ENCODE data around the gene ZNF839. TPM values are rescaled to one million over a fixed set of nuclear protein-coding genes. Genes with fewer than 3 reads are reported as not detected.

The ZNF839 gene
- polyA plus RNA-seq, 2 of the 4 experiments (the other 2 are of a cell fraction): 6.0 to 10.8 TPM

DNA sequence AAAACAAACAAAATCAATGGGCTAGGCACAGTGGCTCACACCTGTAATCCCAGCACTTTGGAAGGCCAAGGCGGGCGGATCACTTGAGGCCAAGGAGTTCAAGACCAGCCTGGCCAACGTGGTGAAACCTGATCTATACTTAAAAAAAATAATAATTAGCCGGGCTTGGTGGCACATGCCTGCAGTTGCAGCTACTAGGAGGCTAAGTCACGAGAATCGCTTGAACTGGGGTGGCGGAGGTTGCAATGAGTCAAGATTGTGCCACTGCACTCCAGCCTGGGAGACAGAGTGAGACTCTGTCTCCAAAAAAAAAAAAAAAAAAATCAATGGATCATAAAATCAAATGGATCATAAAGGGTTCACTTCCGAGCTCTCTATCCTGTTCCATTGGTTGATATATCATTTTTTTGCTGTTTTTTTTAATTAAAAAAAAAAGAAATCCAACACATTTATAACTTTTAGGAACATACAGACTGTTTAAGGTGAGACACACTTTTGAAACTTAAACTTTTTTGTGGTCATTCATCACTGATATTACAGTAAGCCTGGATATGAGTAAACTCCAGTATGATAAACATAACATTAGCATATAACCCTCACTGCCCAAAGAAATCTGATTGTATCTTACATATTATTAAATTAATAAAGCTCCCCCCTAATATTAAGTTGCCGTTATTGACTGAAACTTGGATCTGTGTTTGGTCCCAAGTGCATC lies 36.6 kb upstream of the ZNF839 start:
- TF ChIP-seq CHD2 (IDR thresholded peaks at IDR 0.05; ENCODE audit: low read length, partially characterized antibody) (no peak), HOXB13 (CRISPR knock-in tag; IDR thresholded peaks at IDR 0.05; ENCODE audit: low read depth) (no peak), SMC3 (IDR thresholded peaks at IDR 0.05) (no peak), FOSB (CRISPR knock-in tag; IDR thresholded peaks at IDR 0.05) (no peak)
- TF ChIP-seq, protein P1, sequence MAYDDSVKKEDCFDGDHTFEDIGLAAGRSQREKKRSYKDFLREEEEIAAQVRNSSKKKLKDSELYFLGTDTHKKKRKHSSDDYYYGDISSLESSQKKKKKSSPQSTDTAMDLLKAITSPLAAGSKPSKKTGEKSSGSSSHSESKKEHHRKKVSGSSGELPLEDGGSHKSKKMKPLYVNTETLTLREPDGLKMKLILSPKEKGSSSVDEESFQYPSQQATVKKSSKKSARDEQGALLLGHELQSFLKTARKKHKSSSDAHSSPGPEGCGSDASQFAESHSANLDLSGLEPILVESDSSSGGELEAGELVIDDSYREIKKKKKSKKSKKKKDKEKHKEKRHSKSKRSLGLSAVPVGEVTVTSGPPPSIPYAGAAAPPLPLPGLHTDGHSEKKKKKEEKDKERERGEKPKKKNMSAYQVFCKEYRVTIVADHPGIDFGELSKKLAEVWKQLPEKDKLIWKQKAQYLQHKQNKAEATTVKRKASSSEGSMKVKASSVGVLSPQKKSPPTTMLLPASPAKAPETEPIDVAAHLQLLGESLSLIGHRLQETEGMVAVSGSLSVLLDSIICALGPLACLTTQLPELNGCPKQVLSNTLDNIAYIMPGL (CRISPR knock-in tag; IDR thresholded peaks at IDR 0.05; ENCODE audit: borderline replicate concordance): no peak
- peaks cover 54% of the 10 kb centered on the region for H3K4me1 ChIP-seq
- H3K27ac ChIP-seq: peak overlapping the region; percentile 87 to 92; a peak in 4 of 6 replicates
- H3K4me3 ChIP-seq: no peak overlapping the region
- no peak overlapping the region for H3K4me2 ChIP-seq
- WGBS (ENCODE audit: missing lambda C conversion rate): 79% methylated on average over 9 of the region's 9 CpGs
- POLR2A ChIA-PET: no interaction called here
- no peak for DNase-seq (ENCODE audit: low read depth in 1 of 2, low spot score in 1 of 2)
- CTCF ChIA-PET: interaction anchor here (1.4 kb wide), 3 partner anchors 9 to 31 kb away, joined by 5 to 7 read pairs (median 6); no protein-coding TSS in a partner anchor
- no peak for ATAC-seq
- FAIRE-seq: no peak
- no peaks in the 10 kb centered on the region for H3K9me3 ChIP-seq

DNA sequence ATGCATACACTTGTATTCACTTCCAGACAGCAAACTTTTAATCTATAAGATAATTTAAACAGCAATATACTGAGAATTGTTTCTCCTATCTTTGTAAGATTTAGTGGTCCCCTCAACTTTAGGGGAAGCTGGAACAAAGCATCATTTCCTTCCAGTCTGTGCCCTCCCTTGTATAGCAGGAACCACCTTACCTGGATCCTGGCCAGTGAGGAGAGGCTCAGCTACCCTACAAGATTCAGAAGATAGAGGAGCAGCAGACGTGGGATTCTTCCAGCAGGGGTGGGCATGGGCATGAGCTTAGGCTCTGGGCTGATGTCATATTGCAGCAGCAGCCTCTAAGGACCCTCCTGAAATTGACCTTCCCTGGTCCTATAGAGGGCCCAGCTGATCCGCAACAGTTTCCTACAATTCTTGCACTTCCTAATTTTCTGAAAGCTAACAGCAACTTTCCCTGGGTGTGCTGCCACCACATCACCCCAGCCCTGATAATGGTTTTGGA lies 35.9 kb upstream of the ZNF839 start:
- no peak for FAIRE-seq

DNA sequence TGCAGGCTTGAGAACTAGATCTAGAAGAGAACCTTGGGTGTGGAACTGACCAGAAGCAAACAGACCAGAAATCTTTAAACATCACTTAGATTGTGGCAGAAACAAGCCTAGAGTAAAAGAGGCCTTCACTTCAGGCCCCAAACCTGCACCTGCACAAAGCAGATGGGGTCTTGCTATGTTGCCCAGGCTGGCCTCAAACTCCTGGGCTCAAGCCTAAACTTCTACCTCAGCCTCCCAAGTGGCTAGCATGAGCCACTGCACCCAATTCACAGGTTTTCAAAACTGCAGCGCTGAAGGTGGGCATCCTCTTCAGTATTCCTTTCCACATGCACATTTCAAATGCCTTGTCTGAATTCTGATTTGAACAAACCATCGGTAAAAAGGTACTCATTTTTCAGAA lies 34.4 kb upstream of the ZNF839 start:
- ATAC-seq: peak in 1 of 2 experiments; percentile 37; a peak in 1 of 6 replicates
- no peak overlapping the region for H3K4me2 ChIP-seq
- FAIRE-seq: no peak
- TF ChIP-seq CEBPB (IDR thresholded peaks at IDR 0.05): no peak
- TF ChIP-seq RFX5 (IDR thresholded peaks at IDR 0.05): no peak
- TF ChIP-seq, protein P2, sequence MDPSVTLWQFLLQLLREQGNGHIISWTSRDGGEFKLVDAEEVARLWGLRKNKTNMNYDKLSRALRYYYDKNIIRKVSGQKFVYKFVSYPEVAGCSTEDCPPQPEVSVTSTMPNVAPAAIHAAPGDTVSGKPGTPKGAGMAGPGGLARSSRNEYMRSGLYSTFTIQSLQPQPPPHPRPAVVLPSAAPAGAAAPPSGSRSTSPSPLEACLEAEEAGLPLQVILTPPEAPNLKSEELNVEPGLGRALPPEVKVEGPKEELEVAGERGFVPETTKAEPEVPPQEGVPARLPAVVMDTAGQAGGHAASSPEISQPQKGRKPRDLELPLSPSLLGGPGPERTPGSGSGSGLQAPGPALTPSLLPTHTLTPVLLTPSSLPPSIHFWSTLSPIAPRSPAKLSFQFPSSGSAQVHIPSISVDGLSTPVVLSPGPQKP (IDR thresholded peaks at IDR 0.05; ENCODE audit: low read depth, low read length): no peak
- TF ChIP-seq CBX8 (IDR thresholded peaks at IDR 0.05): no peak
- TF ChIP-seq RCOR1 (IDR thresholded peaks at IDR 0.05; ENCODE audit: low read depth, low read length): no peak
- TF ChIP-seq EHMT2 (IDR thresholded peaks at IDR 0.05; ENCODE audit: low read depth): no peak
- TF ChIP-seq RNF2 (IDR thresholded peaks at IDR 0.05; ENCODE audit: borderline replicate concordance, low read depth): no peak
- TF ChIP-seq JUNB (IDR thresholded peaks at IDR 0.05): no peak
- no peak for TF ChIP-seq PHF8 (IDR thresholded peaks at IDR 0.05; ENCODE audit: borderline replicate concordance, low read depth)

More for the DNA sequence above, 35.9 kb upstream of the ZNF839 start:
- Histone ChIP-seq H3K9me3 (no peaks in the 10 kb centered on the region), H3K4me3 (no peak overlapping the region), H3K4me1 (peaks cover 47% of the 10 kb centered on the region), H3K27ac (peak overlapping the region; percentile 15 to 74; a peak in 5 of 6 replicates), H3K4me2 (no peak overlapping the region)
- WGBS (ENCODE audit: missing lambda C conversion rate): 60% methylated on average over 2 of the region's 2 CpGs
- ChIA-PET CTCF (interaction anchor here (0.9 to 1.4 kb wide), 4 partner anchors 8 to 30 kb away, joined by 3 to 7 read pairs (median 6); no protein-coding TSS in a partner anchor), POLR2A (no interaction called here)
- no peak for DNase-seq (ENCODE audit: low read depth in 1 of 2, low spot score in 1 of 2)
- no peak for ATAC-seq
- TF ChIP-seq TFCP2L1 (CRISPR knock-in tag; IDR thresholded peaks at IDR 0.05): no peak
- TF ChIP-seq RCOR1 (IDR thresholded peaks at IDR 0.05; ENCODE audit: low read depth, low read length): no peak
- TF ChIP-seq GATA3 (IDR thresholded peaks at IDR 0.05; ENCODE audit: borderline replicate concordance): no peak
- TF ChIP-seq FOXS1 (CRISPR knock-in tag; IDR thresholded peaks at IDR 0.05): no peak
- no peak for TF ChIP-seq NPAS2 (CRISPR knock-in tag; IDR thresholded peaks at IDR 0.05; ENCODE audit: borderline replicate concordance)
- no peak for TF ChIP-seq RAD21 (conservative IDR thresholded peaks at IDR 0.05 in 1 of 2, IDR thresholded peaks at IDR 0.05 in 1 of 2)
- no peak for TF ChIP-seq RARB (CRISPR knock-in tag; IDR thresholded peaks at IDR 0.05)
- TF ChIP-seq, protein P3, sequence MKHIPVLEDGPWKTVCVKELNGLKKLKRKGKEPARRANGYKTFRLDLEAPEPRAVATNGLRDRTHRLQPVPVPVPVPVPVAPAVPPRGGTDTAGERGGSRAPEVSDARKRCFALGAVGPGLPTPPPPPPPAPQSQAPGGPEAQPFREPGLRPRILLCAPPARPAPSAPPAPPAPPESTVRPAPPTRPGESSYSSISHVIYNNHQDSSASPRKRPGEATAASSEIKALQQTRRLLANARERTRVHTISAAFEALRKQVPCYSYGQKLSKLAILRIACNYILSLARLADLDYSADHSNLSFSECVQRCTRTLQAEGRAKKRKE (CRISPR knock-in tag; IDR thresholded peaks at IDR 0.05; ENCODE audit: low read depth): no peak
- TF ChIP-seq, protein P4, sequence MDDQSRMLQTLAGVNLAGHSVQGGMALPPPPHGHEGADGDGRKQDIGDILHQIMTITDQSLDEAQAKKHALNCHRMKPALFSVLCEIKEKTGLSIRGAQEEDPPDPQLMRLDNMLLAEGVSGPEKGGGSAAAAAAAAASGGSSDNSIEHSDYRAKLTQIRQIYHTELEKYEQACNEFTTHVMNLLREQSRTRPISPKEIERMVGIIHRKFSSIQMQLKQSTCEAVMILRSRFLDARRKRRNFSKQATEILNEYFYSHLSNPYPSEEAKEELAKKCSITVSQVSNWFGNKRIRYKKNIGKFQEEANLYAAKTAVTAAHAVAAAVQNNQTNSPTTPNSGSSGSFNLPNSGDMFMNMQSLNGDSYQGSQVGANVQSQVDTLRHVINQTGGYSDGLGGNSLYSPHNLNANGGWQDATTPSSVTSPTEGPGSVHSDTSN (IDR thresholded peaks at IDR 0.05): no peak
- no peak for TF ChIP-seq ZNF302 (CRISPR knock-in tag; IDR thresholded peaks at IDR 0.05)
- no peak for TF ChIP-seq JUNB (IDR thresholded peaks at IDR 0.05)
- no peak for TF ChIP-seq HEYL (CRISPR knock-in tag; IDR thresholded peaks at IDR 0.05)
- no peak for TF ChIP-seq CHD4 (IDR thresholded peaks at IDR 0.05; ENCODE audit: borderline replicate concordance)
- no peak for TF ChIP-seq FOSB (CRISPR knock-in tag; IDR thresholded peaks at IDR 0.05)
- TF ChIP-seq, protein P5, sequence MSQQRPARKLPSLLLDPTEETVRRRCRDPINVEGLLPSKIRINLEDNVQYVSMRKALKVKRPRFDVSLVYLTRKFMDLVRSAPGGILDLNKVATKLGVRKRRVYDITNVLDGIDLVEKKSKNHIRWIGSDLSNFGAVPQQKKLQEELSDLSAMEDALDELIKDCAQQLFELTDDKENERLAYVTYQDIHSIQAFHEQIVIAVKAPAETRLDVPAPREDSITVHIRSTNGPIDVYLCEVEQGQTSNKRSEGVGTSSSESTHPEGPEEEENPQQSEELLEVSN (IDR thresholded peaks at IDR 0.05; ENCODE audit: borderline replicate concordance, low read depth): no peak
- TF ChIP-seq KDM1A (IDR thresholded peaks at IDR 0.05; ENCODE audit: low read depth): no peak

More for the DNA sequence above, 34.4 kb upstream of the ZNF839 start:
- Histone ChIP-seq H3K4me3 (no peak overlapping the region), H3K27ac (peak overlapping the region; percentile 10 to 74; a peak in 1 of 6 replicates), H3K9me3 (no peaks in the 10 kb centered on the region), H3K4me1 (peaks cover 32% of the 10 kb centered on the region)
- 84% methylated on average over 2 of the region's 2 CpGs for WGBS (ENCODE audit: missing lambda C conversion rate)
- CTCF ChIA-PET: interaction anchor here (0.6 to 1.5 kb wide), 4 partner anchors 20 to 164 kb away, joined by 3 to 7 read pairs (median 3); no protein-coding TSS in a partner anchor
- POLR2A ChIA-PET: no interaction called here
- no peak for DNase-seq (ENCODE audit: low read depth in 1 of 2, low spot score in 1 of 2)
